Measurements from ENCODE around the gene DMD.

Gene DMD

GRCh38 chrX:31837445-31838049, 1373.8 kb downstream of the DMD start:
- DNase-seq = no peak

GRCh38 chrX:31836479-31836878, 1374.9 kb downstream of the DMD start:
- DNase-seq = no peak

GRCh38 chrX:31832263-31832662, 1379.1 kb downstream of the DMD start:
- no peak for DNase-seq

- no peak for DNase-seq
Measured at GRCh38 chrX:31820430-31821210, 1390.7 kb downstream of the DMD start.

GRCh38 chrX:31819455-31819854, 1391.9 kb downstream of the DMD start:
- DNase-seq = no peak

- DNase-seq = no peak
Measured at GRCh38 chrX:31811106-31811505, 1400.2 kb downstream of the DMD start.

- DNase-seq = no peak
Measured at GRCh38 chrX:31808357-31808756, 1403.0 kb downstream of the DMD start.

- DNase-seq = no peak
Measured at GRCh38 chrX:31807165-31807564, 1404.2 kb downstream of the DMD start.

GRCh38 chrX:31805781-31806180, 1405.6 kb downstream of the DMD start:
- DNase-seq = no peak

GRCh38 chrX:31800219-31800618, 1411.1 kb downstream of the DMD start:
- DNase-seq = no peak

GRCh38 chrX:31796624-31797023, 1414.7 kb downstream of the DMD start:
- DNase-seq = no peak

- DNase-seq = no peak
Measured at GRCh38 chrX:31747411-31747810, 1463.9 kb downstream of the DMD start.

- no peak for DNase-seq
Measured at GRCh38 chrX:31743004-31743403, 1468.3 kb downstream of the DMD start.

- DNase-seq = no peak
Measured at GRCh38 chrX:31717474-31717873, 1493.9 kb downstream of the DMD start.

- DNase-seq = no peak
Measured at GRCh38 chrX:31715675-31716074, 1495.7 kb downstream of the DMD start.

GRCh38 chrX:31714797-31715196, 1496.6 kb downstream of the DMD start:
- DNase-seq = no peak

GRCh38 chrX:31713120-31713519, 1498.2 kb downstream of the DMD start:
- no peak for DNase-seq

- DNase-seq = no peak
Measured at GRCh38 chrX:31711166-31711565, 1500.2 kb downstream of the DMD start.

- DNase-seq = no peak
Measured at GRCh38 chrX:31708116-31708515, 1503.2 kb downstream of the DMD start.

GRCh38 chrX:31706466-31706865, 1504.9 kb downstream of the DMD start:
- no peak for DNase-seq

- no peak for DNase-seq
Measured at GRCh38 chrX:31705816-31706215, 1505.5 kb downstream of the DMD start.

GRCh38 chrX:31704938-31705337, 1506.4 kb downstream of the DMD start:
- no peak for DNase-seq

GRCh38 chrX:31702222-31702621, 1509.1 kb downstream of the DMD start:
- no peak for DNase-seq

- DNase-seq = no peak
Measured at GRCh38 chrX:31697294-31697916, 1513.9 kb downstream of the DMD start.

Data from right forelimb (tissue), 1 donor.